ENCODE data around the gene EXTL2. TPM values are rescaled to one million over a fixed set of nuclear protein-coding genes. Genes with fewer than 3 reads are reported as not detected.

The EXTL2 gene
- total and polyA plus RNA-seq, 2 donors (not counting 3 experiments of a cell fraction or from before 2014, with no cell fraction given): 19.4 to 30.7 TPM

DNA sequence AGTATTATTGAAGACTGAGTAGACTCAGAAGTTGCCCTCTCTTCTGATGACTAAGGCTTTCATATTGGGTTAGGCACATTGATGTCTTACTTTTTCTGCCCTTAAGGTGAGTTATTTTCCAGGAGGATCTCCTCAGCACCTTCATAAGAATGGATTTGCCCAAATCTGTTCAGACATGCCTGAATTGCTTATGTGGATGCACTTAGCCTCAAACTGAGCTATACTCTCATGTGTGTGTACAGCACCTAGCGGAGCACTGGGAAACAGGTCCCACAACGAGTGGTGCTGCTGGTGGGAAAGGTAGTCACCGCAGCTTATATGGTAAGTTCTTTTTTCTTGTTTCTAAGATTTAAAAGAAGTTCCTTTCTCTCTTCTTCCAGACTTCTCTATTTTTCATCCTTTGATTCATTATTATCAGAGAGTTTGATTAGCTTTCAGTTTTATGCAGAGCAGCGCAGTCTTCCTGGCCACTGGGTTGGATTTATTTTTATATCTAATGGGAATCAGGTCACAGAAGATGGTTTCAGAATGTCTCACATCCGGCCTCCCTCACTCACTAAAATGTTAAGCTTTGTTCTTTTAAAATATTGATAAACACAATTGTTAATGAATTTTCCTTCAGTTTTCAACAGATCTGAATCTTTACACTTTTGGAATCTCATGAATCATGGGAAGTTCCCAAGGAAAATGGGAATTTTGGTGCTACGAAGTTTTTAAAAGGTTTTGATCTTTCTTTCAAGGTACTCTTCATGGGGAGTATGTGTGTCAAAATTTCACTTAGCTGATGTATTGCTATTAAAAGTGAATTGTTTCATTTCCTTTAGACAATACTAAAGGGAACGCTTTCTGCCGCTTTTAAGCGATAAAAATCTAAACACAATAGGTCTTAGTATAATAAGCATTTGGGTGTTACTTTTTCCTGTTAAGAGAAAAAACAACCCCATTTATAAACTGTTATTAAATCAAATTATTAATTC is 58.5 kb downstream of the EXTL2 start:
- DNase-seq (ENCODE audit: low read depth, low spot score) (peak; percentile 83), FAIRE-seq (peak; percentile 59)
- Histone ChIP-seq H3K79me2 (ENCODE audit: control insufficient read depth, insufficient read depth, low read length) (no peaks in the 10 kb centered on the region), H3K9ac (replicated peaks; ENCODE audit: extremely low read depth, insufficient read depth, low read length) (peak overlapping the region; percentile 79), H3K4me3 (replicated peaks in 1 of 3; ENCODE audit: insufficient read depth in 1 of 3, low read depth in 1 of 3, low read length in 3 of 3) (peak overlapping the region in 1 of 3 experiments; percentile 59), H3K9me1 (replicated peaks; ENCODE audit: control insufficient read depth, extremely low read depth, insufficient read depth, low read length) (no peaks in the 10 kb centered on the region), H3K4me2 (ENCODE audit: insufficient read depth, low read length) (peak overlapping the region; percentile 97), H3K27me3 (ENCODE audit: control insufficient read depth in 2 of 2, insufficient read depth in 2 of 2, low read length in 2 of 2) (no peaks in the 10 kb centered on the region), H2AFZ (ENCODE audit: low read depth, low read length) (peak overlapping the region; percentile 63), H3K9me3 (replicated peaks; ENCODE audit: control insufficient read depth, insufficient read depth, low read length) (no peaks in the 10 kb centered on the region), H3K4me1 (ENCODE audit: control insufficient read depth, extremely low read depth, insufficient read depth, low read length) (peaks cover 22% of the 10 kb centered on the region), H3K36me3 (ENCODE audit: control insufficient read depth in 2 of 2, extremely low read depth in 1 of 2, insufficient read depth in 2 of 2, low read length in 2 of 2) (no peaks in the 10 kb centered on the region), H4K20me1 (replicated peaks; ENCODE audit: control insufficient read depth, extremely low read depth, insufficient read depth, low read length) (no peaks in the 10 kb centered on the region), H3K27ac (ENCODE audit: insufficient read depth, low read depth, low read length) (peak overlapping the region; percentile 95)
- intact Hi-C loops (cut with micrococcal nuclease): loop anchor here (1.0 to 5.0 kb wide), 4 partner anchors 30 to 239 kb away; no protein-coding TSS in a partner anchor
- ChIA-PET POLR2A (no interaction called here), CTCF (interaction anchor here (0.7 to 1.9 kb wide), 13 partner anchors 11 to 381 kb away, joined by 3 to 7 read pairs (median 3); no protein-coding TSS in a partner anchor)
- dilution Hi-C loops (cut with MboI; ENCODE audit: extremely low pct_ligation_motif_present, low sequenced_read_pairs): no loop called here
- TF ChIP-seq EZH2 (IDR thresholded peaks at IDR 0.05; ENCODE audit: borderline replicate concordance, low read depth, low read length, severe bottlenecking) (no peak), POLR2AphosphoS5 (IDR thresholded peaks at IDR 0.05; ENCODE audit: insufficient read depth, low read depth, low read length) (no peak), JUN (IDR thresholded peaks at IDR 0.05; ENCODE audit: borderline replicate concordance, insufficient read depth, insufficient read length, low read depth) (peak; percentile 48), GATA2 (IDR thresholded peaks at IDR 0.05; ENCODE audit: insufficient read depth, insufficient read length, low read depth, low read length) (peak; percentile 74), FOS (IDR thresholded peaks at IDR 0.05; ENCODE audit: borderline replicate concordance, insufficient read depth, low read length) (peak; percentile 64)
- TF ChIP-seq, protein P1, sequence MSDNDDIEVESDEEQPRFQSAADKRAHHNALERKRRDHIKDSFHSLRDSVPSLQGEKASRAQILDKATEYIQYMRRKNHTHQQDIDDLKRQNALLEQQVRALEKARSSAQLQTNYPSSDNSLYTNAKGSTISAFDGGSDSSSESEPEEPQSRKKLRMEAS (IDR thresholded peaks at IDR 0.05; ENCODE audit: insufficient read depth, insufficient read length): no peak
- BruUV-seq (replicated peaks): TSS peak; percentile 90

Measured in endothelial cell of umbilical vein (primary cell).